Neural cell (in vitro differentiated cells): ENCODE results near the gene A2M. TPM values are rescaled to one million over a fixed set of nuclear protein-coding genes. Genes with fewer than 3 reads are reported as not detected.

Experiments
- H2AFZ ChIP-seq: fragments of 200-600, 300-800 bp; sonication (generic), shearing (Covaris generic); 2 replicates; pipeline ENCODE4 v1.6.0; 2014; ENCODE audit warnings: low read depth, mild to moderate bottlenecking, antibody characterized with exemption, low read length, moderate library complexity
- H3F3A ChIP-seq: fragments of 200-600 bp; shearing (Covaris generic); 2 replicates; pipeline ENCODE4 v1.6.1; 2016; ENCODE audit warnings: mild to moderate bottlenecking, moderate library complexity, mixed read lengths, antibody characterized with exemption, low read length; ENCODE audit not compliant: insufficient read depth, poor library complexity, severe bottlenecking
- H3K27ac ChIP-seq: fragments of 200-600, 300-800 bp; sonication (generic), shearing (Covaris generic); 2 replicates; pipeline ENCODE4 v1.5.1; 2014; ENCODE audit warnings: mild to moderate bottlenecking, low read length, moderate library complexity
- H3K27me3 ChIP-seq: fragments of 300-800, 200-600 bp; sonication (generic), shearing (Covaris generic); 2 replicates; pipeline ENCODE4 v1.6.0; 2014; ENCODE audit warnings: mild to moderate bottlenecking, low read depth, low read length, moderate library complexity; ENCODE audit not compliant: insufficient read depth
- H3K36me3 ChIP-seq: fragments of 300-800, 200-600 bp; sonication (generic), shearing (Covaris generic); 2 replicates; pipeline ENCODE4 v1.5.1; 2014; ENCODE audit warnings: mild to moderate bottlenecking, antibody characterized with exemption, low read length, moderate library complexity; ENCODE audit not compliant: insufficient read depth
- H3K4me2 ChIP-seq: fragments of 300-800, 200-600 bp; sonication (generic), shearing (Covaris generic); 2 replicates; pipeline ENCODE4 v1.6.0; 2014; ENCODE audit warnings: mild to moderate bottlenecking, low read length
- H3K4me3 ChIP-seq: fragments of 300-800, 200-600 bp; sonication (generic), shearing (Covaris generic); 2 replicates; pipeline ENCODE4 v1.5.1; 2014; ENCODE audit warnings: mild to moderate bottlenecking, low read length, moderate library complexity
- H3K79me2 ChIP-seq: fragments of 200-600 bp; shearing (Covaris generic); replicated peaks from 2 replicates; pipeline ENCODE4 v1.6.0; 2014; ENCODE audit warnings: mild to moderate bottlenecking, low read length, moderate library complexity; ENCODE audit not compliant: insufficient read depth
- H3K9ac ChIP-seq: fragments of 300-800, 200-600 bp; sonication (generic), shearing (Covaris generic); 2 replicates; pipeline ENCODE4 v1.6.1; 2016; ENCODE audit warnings: mild to moderate bottlenecking, low read length, mixed read lengths
- H3K9me2 ChIP-seq: fragments of 200-600 bp; shearing (Covaris generic); 2 replicates; pipeline ENCODE4 v1.6.1; 2016; ENCODE audit warnings: mild to moderate bottlenecking, low read length, mixed read lengths; ENCODE audit not compliant: insufficient read depth
- H3K9me3 ChIP-seq: fragments of 200-600, 300-800 bp; sonication (generic), shearing (Covaris generic); 2 replicates; pipeline ENCODE4 v1.6.1; 2016; ENCODE audit warnings: mild to moderate bottlenecking, mixed run types, low read length, moderate library complexity, mixed read lengths
- H4K20me1 ChIP-seq: fragments of 200-600 bp; shearing (Covaris generic); 2 replicates; pipeline ENCODE4 v1.6.1; 2016; ENCODE audit warnings: mild to moderate bottlenecking, mixed run types; ENCODE audit not compliant: insufficient read depth
- EP300 ChIP-seq: fragments of 450-650 bp; conservative IDR thresholded peaks from 2 replicates; pipeline ENCODE4 v1.6.1; 2014; ENCODE audit warnings: antibody characterized with exemption, mild to moderate bottlenecking, moderate library complexity; ENCODE audit not compliant: poor library complexity, severe bottlenecking
- EZH2 ChIP-seq: fragments of 200-600, 300-800 bp; shearing (Covaris generic), sonication (generic); IDR thresholded peaks from 2 replicates; pipeline ENCODE4 v1.6.1; 2014; ENCODE audit warnings: antibody characterized with exemption, low read length, borderline replicate concordance, mild to moderate bottlenecking; ENCODE audit not compliant: insufficient read depth, poor library complexity, severe bottlenecking
- MXI1 ChIP-seq: fragments of 450-650 bp; conservative IDR thresholded peaks from 2 replicates; pipeline ENCODE4 v1.6.1; 2014; ENCODE audit warnings: antibody characterized with exemption, mild to moderate bottlenecking; ENCODE audit not compliant: poor library complexity, severe bottlenecking
- POLR2AphosphoS5 ChIP-seq: IDR thresholded peaks from 2 replicates; pipeline ENCODE4 v1.6.1; 2012
- RAD21 ChIP-seq: fragments of 450-650 bp; conservative IDR thresholded peaks from 2 replicates; pipeline ENCODE4 v1.6.1; 2014; ENCODE audit warnings: antibody characterized with exemption, mild to moderate bottlenecking, moderate library complexity
- SMC3 ChIP-seq: fragments of 450-650 bp; conservative IDR thresholded peaks from 2 replicates; pipeline ENCODE4 v1.6.1; 2014; ENCODE audit warnings: antibody characterized with exemption, mild to moderate bottlenecking, moderate library complexity; ENCODE audit not compliant: poor library complexity
- TAF1 ChIP-seq: IDR thresholded peaks from 2 replicates; pipeline ENCODE4 v1.6.1; 2012; ENCODE audit warnings: low read depth
- polyA plus RNA-seq: library from polyadenylated mRNA; depleted of rRNA; stranded (reverse); fragments of >200 nt; gene quantifications from 2 replicates; pipeline ENCODE4 v1.2.3, GENCODE V29; 2014
- TF ChIP-seq, protein P1 (sequence below): fragments of 450-650 bp; IDR thresholded peaks from 2 replicates; pipeline ENCODE4 v1.5.1; 2014; ENCODE audit warnings: antibody characterized with exemption, mild to moderate bottlenecking, moderate library complexity; ENCODE audit not compliant: poor library complexity, severe bottlenecking
- TF ChIP-seq, protein P2 (sequence below): IDR thresholded peaks from 2 replicates; pipeline ENCODE4 v1.6.1; 2012; ENCODE audit warnings: borderline replicate concordance

A2M gene
- polyA plus RNA-seq, 1 donor from 2014 or later, result 0.09 TPM

DNA sequence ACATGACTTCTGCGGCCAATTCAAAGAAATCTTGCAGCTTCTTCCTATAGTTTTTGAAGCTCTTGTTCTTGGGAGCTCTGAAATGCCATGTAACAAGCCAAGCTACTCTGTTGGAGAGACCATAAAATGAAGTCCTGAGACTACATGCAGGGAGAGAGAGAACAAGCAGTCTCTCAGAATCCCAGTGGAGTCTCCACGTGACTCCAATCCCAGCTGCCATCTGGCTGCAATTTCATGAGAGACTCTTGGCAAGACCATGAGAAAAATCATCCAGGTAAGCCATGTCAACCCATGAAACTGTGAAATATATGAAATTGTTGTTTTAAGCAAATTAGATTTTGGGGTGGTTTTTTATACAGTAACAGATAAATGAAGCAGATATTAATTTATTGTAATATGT, 72.0 kb downstream of the A2M start:
- TF ChIP-seq EZH2 (no peak), SMC3 (no peak), MXI1 (no peak), RAD21 (no peak), POLR2AphosphoS5 (no peak), EP300 (no peak), TAF1 (no peak)
- TF ChIP-seq, protein P1, sequence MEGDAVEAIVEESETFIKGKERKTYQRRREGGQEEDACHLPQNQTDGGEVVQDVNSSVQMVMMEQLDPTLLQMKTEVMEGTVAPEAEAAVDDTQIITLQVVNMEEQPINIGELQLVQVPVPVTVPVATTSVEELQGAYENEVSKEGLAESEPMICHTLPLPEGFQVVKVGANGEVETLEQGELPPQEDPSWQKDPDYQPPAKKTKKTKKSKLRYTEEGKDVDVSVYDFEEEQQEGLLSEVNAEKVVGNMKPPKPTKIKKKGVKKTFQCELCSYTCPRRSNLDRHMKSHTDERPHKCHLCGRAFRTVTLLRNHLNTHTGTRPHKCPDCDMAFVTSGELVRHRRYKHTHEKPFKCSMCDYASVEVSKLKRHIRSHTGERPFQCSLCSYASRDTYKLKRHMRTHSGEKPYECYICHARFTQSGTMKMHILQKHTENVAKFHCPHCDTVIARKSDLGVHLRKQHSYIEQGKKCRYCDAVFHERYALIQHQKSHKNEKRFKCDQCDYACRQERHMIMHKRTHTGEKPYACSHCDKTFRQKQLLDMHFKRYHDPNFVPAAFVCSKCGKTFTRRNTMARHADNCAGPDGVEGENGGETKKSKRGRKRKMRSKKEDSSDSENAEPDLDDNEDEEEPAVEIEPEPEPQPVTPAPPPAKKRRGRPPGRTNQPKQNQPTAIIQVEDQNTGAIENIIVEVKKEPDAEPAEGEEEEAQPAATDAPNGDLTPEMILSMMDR, result no peak
- TF ChIP-seq, protein P2, sequence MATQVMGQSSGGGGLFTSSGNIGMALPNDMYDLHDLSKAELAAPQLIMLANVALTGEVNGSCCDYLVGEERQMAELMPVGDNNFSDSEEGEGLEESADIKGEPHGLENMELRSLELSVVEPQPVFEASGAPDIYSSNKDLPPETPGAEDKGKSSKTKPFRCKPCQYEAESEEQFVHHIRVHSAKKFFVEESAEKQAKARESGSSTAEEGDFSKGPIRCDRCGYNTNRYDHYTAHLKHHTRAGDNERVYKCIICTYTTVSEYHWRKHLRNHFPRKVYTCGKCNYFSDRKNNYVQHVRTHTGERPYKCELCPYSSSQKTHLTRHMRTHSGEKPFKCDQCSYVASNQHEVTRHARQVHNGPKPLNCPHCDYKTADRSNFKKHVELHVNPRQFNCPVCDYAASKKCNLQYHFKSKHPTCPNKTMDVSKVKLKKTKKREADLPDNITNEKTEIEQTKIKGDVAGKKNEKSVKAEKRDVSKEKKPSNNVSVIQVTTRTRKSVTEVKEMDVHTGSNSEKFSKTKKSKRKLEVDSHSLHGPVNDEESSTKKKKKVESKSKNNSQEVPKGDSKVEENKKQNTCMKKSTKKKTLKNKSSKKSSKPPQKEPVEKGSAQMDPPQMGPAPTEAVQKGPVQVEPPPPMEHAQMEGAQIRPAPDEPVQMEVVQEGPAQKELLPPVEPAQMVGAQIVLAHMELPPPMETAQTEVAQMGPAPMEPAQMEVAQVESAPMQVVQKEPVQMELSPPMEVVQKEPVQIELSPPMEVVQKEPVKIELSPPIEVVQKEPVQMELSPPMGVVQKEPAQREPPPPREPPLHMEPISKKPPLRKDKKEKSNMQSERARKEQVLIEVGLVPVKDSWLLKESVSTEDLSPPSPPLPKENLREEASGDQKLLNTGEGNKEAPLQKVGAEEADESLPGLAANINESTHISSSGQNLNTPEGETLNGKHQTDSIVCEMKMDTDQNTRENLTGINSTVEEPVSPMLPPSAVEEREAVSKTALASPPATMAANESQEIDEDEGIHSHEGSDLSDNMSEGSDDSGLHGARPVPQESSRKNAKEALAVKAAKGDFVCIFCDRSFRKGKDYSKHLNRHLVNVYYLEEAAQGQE, result no peak
- Histone ChIP-seq H3K36me3 (no peaks in the 10 kb centered on the region), H3K9ac (no peak overlapping the region), H3K9me3 (no peaks in the 10 kb centered on the region), H3K4me2 (no peak overlapping the region), H3K9me2 (no peaks in the 10 kb centered on the region), H3K79me2 (no peaks in the 10 kb centered on the region), H3K4me3 (no peak overlapping the region), H2AFZ (no peak overlapping the region), H3K27me3 (no peaks in the 10 kb centered on the region), H3K27ac (no peak overlapping the region), H4K20me1 (no peaks in the 10 kb centered on the region), H3F3A (no peaks in the 10 kb centered on the region)

DNA sequence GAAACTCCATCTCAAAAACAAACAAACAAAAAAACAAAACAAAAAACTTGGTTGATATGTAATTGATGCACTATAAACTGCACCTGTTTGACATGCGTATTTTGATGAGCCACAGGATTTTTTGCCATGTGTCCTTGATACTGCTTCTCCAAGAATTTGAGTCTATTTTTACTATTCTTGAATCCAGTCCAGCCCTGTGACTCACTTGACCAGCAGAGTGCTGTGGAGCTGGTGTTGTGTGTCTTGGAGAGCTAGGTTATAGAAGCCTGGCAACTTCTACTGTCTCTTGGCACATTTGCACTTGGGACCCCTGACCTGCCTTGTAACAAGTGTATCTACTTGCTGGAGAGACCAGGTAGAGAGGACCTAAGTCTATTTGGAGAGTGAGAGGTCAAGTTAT, 74.4 kb downstream of the A2M start:
- Histone ChIP-seq H3K9me3 (no peaks in the 10 kb centered on the region), H3K27ac (no peak overlapping the region), H3K36me3 (no peaks in the 10 kb centered on the region), H3K4me3 (no peak overlapping the region), H3K4me2 (no peak overlapping the region), H3K79me2 (no peaks in the 10 kb centered on the region), H4K20me1 (no peaks in the 10 kb centered on the region), H3K9ac (no peak overlapping the region), H3K9me2 (no peaks in the 10 kb centered on the region), H3F3A (no peaks in the 10 kb centered on the region), H2AFZ (no peak overlapping the region), H3K27me3 (no peaks in the 10 kb centered on the region)
- TF ChIP-seq TAF1, result no peak
- TF ChIP-seq, protein P1, result no peak
- TF ChIP-seq RAD21, result no peak
- TF ChIP-seq EZH2, result no peak
- TF ChIP-seq POLR2AphosphoS5, result no peak
- TF ChIP-seq EP300, result no peak
- TF ChIP-seq SMC3, result no peak
- TF ChIP-seq MXI1, result no peak
- TF ChIP-seq, protein P2, result no peak
